NCI-H69 (cell line): ENCODE results near the gene IL4.

Source experiments
- DNase-seq: peaks from one replicate; lab custom pipeline; 2025; lab: John Stamatoyannopoulos, UW

The IL4 gene

DNA sequence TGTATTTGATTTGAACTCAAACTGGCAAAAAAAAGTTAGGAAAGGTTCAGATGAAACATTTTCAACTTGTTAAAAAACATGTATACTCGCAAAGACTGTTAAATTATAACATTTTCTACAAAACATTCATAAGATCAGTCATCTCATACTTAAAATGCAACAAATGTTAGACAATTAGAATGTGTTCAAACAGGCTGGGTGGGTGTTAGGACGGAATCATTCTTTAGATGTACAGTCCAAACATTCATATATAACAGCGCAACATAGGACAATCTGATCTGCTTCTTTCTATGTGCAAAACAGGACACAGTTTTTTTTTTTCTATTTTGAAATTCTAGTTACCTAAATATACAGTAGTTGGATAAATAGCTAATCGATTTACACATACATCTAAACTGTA is 22.2 kb downstream of the IL4 start:
- no peak for DNase-seq

DNA sequence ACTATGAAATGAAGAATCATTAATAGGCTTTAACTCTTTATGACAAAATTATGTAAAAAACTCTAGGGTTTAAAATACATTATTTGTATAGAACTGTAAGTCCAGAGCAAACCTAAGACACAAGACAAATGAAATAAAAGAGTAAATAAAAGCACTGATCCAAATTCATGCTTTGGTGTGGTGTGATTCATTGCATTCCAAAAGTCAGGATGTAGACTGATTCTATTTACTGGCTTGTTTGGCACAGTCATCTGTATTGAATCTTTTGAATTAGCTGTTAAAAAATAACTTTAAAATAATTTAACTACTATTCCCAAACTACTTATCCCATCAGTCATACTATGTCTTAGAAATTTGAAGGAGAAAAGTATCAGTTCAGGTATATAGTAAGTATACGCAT is 31.1 kb downstream of the IL4 start:
- DNase-seq = no peak

DNA sequence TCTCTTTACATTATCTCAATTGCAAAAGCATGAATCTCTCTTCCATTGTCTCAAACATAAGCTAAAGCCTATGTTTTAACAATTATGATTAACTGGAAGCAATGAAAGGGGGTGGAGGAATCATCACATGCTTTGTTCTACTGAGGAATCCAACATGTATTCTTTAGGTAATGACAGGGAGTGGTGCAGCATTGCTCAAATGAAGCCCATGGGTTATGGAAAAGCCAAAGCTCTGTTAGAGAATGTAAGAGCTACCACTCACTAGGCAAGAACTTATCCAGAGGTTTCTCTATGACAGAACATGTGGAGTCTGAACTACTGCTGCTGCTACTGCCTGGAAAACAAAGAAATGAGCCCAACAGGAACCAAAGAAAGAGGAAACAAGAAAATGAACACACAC is 34.9 kb downstream of the IL4 start:
- DNase-seq = no peak

DNA sequence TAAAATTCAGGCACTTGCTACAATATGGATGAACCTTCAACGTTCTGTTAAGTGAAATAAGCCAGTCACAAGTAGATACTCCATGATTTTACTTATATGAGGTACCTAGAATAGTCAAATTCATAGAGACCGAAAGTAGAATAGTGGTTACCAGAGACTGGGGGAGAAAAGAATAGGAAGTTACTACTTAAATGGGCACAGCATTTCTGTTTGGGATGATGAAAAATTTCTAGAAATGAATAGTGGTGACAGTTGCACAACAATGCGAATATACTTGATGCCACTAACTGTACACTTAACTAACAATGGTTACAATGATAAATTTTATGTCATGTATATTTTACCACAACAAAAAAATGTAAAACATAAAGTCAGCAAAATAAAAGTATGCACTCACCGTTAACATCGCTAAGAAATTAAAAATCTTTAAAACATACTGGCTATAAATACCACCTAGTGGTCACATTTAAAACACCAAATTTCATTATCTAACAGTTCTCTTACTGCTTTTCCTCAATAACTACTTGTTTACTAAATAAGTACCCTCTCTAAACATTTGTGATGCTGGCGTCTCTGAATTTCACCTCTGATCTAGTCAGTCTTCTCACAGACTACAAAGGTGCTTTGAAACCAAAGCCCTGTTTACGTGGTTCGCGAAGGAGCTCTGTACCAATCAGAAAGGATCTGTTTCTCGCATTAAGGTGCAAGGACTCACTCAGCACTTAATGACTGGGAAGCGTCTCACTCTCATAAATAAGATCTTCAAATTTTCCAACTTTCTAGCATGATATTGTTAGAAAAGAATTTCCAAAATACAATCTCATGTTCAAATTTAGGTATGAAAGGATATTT is 40.9 kb downstream of the IL4 start:
- DNase-seq = no peak

DNA sequence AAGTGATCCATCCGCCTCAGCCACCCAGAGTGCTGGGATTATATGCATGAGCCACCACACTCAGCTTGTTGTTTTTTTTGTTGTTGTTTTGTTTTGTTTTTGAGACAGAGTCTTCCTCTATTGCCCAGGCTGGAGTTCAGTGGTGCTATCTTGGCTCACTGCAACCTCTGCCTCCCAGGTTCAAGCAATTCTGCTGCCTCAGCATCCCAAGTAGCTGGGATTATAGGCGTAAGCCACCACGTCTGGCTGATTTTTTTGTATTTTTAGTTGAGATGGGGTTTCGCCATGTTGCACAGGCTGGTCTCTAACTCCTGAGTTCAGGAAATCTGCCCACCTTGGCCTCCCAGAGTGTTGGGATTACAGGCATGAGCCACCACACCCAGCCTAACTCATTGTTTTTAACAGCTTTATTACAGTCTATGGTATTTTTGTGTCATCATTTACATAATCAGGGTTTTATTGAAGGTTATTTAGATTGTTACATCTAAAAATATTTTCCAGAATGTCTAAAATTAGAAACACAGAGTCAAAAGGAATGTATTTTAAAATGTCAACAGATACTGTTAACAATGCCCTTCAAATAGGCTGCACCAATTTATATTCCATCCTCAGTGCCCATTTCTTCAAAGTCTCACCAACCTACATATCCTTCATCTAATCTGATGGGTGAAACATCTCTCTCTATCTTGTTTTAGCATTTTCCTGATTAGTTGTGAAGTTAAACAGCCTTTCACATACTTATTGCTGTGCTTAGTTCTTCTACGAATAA is 44.9 kb downstream of the IL4 start:
- no peak for DNase-seq

DNA sequence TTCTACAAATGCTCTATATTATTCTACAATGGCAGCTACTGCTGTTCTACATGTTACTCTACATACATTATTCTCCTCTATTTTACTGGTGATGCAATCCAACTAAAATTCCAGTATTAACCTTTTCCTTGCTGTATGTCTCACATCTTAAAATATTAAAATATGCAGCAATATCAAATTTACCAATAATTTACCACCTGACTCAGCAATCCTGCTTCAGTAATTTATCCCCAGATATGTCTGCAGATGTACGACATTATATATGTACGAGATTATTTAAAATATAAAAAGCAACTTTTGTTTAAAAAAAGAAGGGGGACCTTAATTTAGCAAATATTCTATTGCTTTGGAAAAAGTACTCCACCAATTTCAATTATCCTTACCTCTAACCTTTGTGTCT is 52.0 kb downstream of the IL4 start:
- no peak for DNase-seq

DNA sequence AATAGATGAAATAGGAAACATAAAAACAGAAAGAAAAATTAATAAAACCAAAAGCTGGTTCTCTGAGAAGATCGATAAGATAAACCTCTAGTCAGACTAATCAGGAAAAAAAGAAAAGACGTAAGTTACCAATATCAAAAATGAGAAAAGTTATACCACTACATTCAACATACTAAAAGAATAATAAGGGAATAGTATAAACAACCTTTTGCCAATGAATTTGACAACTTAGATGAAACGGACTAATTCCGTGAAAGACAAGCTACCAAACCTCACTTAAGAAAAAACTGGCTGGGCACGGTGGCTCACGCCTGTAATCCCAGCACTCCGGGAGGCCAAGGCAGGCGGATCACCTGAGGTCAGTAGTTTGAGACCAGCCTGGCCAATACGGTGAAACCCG is 56.1 kb downstream of the IL4 start:
- DNase-seq = no peak
